IMR-90 (cell line): Measurements from ENCODE around the gene KLRB1.

Experiments used
- BHLHE40 ChIP-seq: fragments of 150-350 bp; IDR thresholded peaks from 2 replicates; pipeline ENCODE4 v1.6.1; 2016; ENCODE audit warnings: mild to moderate bottlenecking, low read depth, low read length
- CTCF ChIP-seq: conservative IDR thresholded peaks from 2 replicates; pipeline ENCODE4 v1.5.1; 2012; ENCODE audit warnings: mild to moderate bottlenecking, low read depth, low read length, improper control_type of control experiment
- ELK1 ChIP-seq: fragments of 150-350 bp; IDR thresholded peaks from 2 replicates; pipeline ENCODE4 v1.6.1; 2016; ENCODE audit warnings: low read depth, mild to moderate bottlenecking, low read length, moderate library complexity, borderline replicate concordance
- FOS ChIP-seq: fragments of 150-350 bp; IDR thresholded peaks from 2 replicates; pipeline ENCODE4 v1.6.1; 2016; ENCODE audit warnings: low read depth, low read length
- MAZ ChIP-seq: IDR thresholded peaks from 2 replicates; pipeline ENCODE4 v1.6.1; 2012; ENCODE audit warnings: low read depth, mild to moderate bottlenecking, low read length, improper control_type of control experiment, moderate library complexity, borderline replicate concordance
- MXI1 ChIP-seq: IDR thresholded peaks from 2 replicates; pipeline ENCODE4 v1.6.1; 2012; ENCODE audit warnings: low read depth, mild to moderate bottlenecking, low read length, moderate library complexity, borderline replicate concordance
- NFE2L2 ChIP-seq: fragments of 150-350 bp; IDR thresholded peaks from 2 replicates; pipeline ENCODE4 v1.6.1; 2016; ENCODE audit warnings: low read depth, mild to moderate bottlenecking, low read length
- POLR2A ChIP-seq: IDR thresholded peaks from 2 replicates; pipeline ENCODE4 v1.6.1; 2012; ENCODE audit warnings: mild to moderate bottlenecking, low read depth, low read length
- RFX5 ChIP-seq: IDR thresholded peaks from 2 replicates; pipeline ENCODE4 v1.8.0; 2012; ENCODE audit warnings: low read depth, mild to moderate bottlenecking, low read length, moderate library complexity
- SMC3 ChIP-seq: fragments of 150-350 bp; IDR thresholded peaks from 2 replicates; pipeline ENCODE4 v1.6.1; 2016; ENCODE audit warnings: low read depth, mild to moderate bottlenecking, antibody characterized with exemption, low read length, moderate library complexity
- USF2 ChIP-seq: fragments of 150-350 bp; IDR thresholded peaks from 2 replicates; pipeline ENCODE4 v1.6.1; 2017; ENCODE audit warnings: mild to moderate bottlenecking, antibody characterized with exemption, low read length, low read depth

- no peak for TF ChIP-seq POLR2A
- TF ChIP-seq MAZ = no peak
- TF ChIP-seq CTCF = no peak
- TF ChIP-seq BHLHE40 = no peak
- TF ChIP-seq USF2 = no peak
- no peak for TF ChIP-seq RFX5
- no peak for TF ChIP-seq FOS
- no peak for TF ChIP-seq MXI1
- no peak for TF ChIP-seq ELK1
- no peak for TF ChIP-seq SMC3
- TF ChIP-seq NFE2L2 = no peak
Observed at GRCh38 chr12:9606736-9607372, 862 bp downstream of the KLRB1 start.
